Fibroblast of lung (primary cell): Measurements from ENCODE around the gene ANKS6. TPM values are rescaled to one million over a fixed set of nuclear protein-coding genes. Genes with fewer than 3 reads are reported as not detected.

ENCODE experiments used
- DNase-seq, 2 donors: peaks; one replicate each; pipeline versions ENCODE4 v3.0.0 to v3.0.0-alpha.2; 2010; ENCODE audit warnings: low read depth in 2 of 2
- H2AFZ ChIP-seq: 2 replicates; pipeline ENCODE4 v1.5.1; 2012; ENCODE audit warnings: low read length, control low read depth, inconsistent platforms
- H3K27ac ChIP-seq: 2 replicates; pipeline ENCODE4 v1.5.1; 2011; ENCODE audit warnings: low read length, control low read depth; ENCODE audit not compliant: insufficient read depth
- H3K27me3 ChIP-seq: 2 replicates; pipeline ENCODE4 v1.5.1; 2011; ENCODE audit warnings: mild to moderate bottlenecking, low read length; ENCODE audit not compliant: control insufficient read depth, insufficient read depth
- H3K36me3 ChIP-seq: 2 replicates; pipeline ENCODE4 v1.5.1; 2011; ENCODE audit warnings: low read length; ENCODE audit not compliant: control insufficient read depth, insufficient read depth
- H3K4me1 ChIP-seq: 2 replicates; pipeline ENCODE4 v1.5.1; 2011; ENCODE audit warnings: low read length; ENCODE audit not compliant: control insufficient read depth, insufficient read depth; ENCODE audit errors: extremely low read depth
- H3K4me2 ChIP-seq: 2 replicates; pipeline ENCODE4 v1.5.1; 2011; ENCODE audit warnings: low read length, control low read depth; ENCODE audit not compliant: insufficient read depth; ENCODE audit errors: extremely low read depth
- H3K4me3 ChIP-seq, 4 experiments: fragments of 200-600 bp in 1 of 4; sonication (generic) in 1 of 4; replicated peaks in 1 of 4; 2 replicates each; pipeline ENCODE4 v1.5.1; 2011 to 2016; ENCODE audit warnings: low read length in 4 of 4, low read depth in 3 of 4, mild to moderate bottlenecking in 3 of 4, control low read depth in 2 of 4, inconsistent platforms in 1 of 4, mixed read lengths in 1 of 4; ENCODE audit not compliant: insufficient read depth in 1 of 4; ENCODE audit errors: control extremely low read depth in 1 of 4
- H3K79me2 ChIP-seq: 2 replicates; pipeline ENCODE4 v1.5.1; 2012; ENCODE audit warnings: mild to moderate bottlenecking, low read length, inconsistent platforms; ENCODE audit not compliant: control insufficient read depth, insufficient read depth
- H3K9ac ChIP-seq: 2 replicates; pipeline ENCODE4 v1.5.1; 2011; ENCODE audit warnings: mild to moderate bottlenecking, low read length, control low read depth; ENCODE audit not compliant: insufficient read depth
- H3K9me3 ChIP-seq: 2 replicates; pipeline ENCODE4 v1.5.1; 2012; ENCODE audit warnings: low read depth, low read length; ENCODE audit not compliant: control insufficient read depth, insufficient read depth
- H4K20me1 ChIP-seq: 2 replicates; pipeline ENCODE4 v1.5.1; 2011; ENCODE audit warnings: low read length; ENCODE audit not compliant: control insufficient read depth, insufficient read depth; ENCODE audit errors: extremely low read depth
- CTCF ChIP-seq, 2 donors: IDR thresholded peaks in 1 of 2; conservative IDR thresholded peaks in 1 of 2; 1 replicate in 1 of 2; 2 replicates in 1 of 2; pipeline ENCODE4 v1.5.1; 2011 to 2012; ENCODE audit warnings: low read length in 2 of 2, control low read depth in 1 of 2, inconsistent platforms in 1 of 2, low read depth in 1 of 2, mild to moderate bottlenecking in 1 of 2
- EZH2 ChIP-seq: IDR thresholded peaks from 2 replicates; pipeline ENCODE4 v1.5.1; 2012; ENCODE audit warnings: low read length, control low read depth, mild to moderate bottlenecking; ENCODE audit errors: missing control alignments
- polyA plus RNA-seq, 2 donors: library from polyadenylated mRNA; depleted of rRNA in 1 of 2; stranded (reverse) in 1 of 2; unstranded in 1 of 2; fragments of >200 nt; gene quantifications; 2 replicates each; pipeline ENCODE4 v1.2.1, GENCODE V29; 2011 to 2012; ENCODE audit warnings: missing spikeins in 1 of 2
- total RNA-seq: library from RNA; depleted of rRNA; stranded (reverse); fragments of >200 nt; gene quantifications from 2 replicates; pipeline ENCODE4 v1.2.1, GENCODE V29; 2014

ANKS6 gene
- total and polyA plus RNA-seq, 2 donors (not counting 1 experiment from before 2014, with no cell fraction given), result 7.3 to 9.6 TPM

- no peaks in the 10 kb centered on the region for H3K27me3 ChIP-seq
- H3K4me1 ChIP-seq, result peaks cover 12% of the 10 kb centered on the region
- H2AFZ ChIP-seq, result peak overlapping the region; percentile 1
- peak overlapping the region; percentile 86 for H3K4me2 ChIP-seq
- H3K79me2 ChIP-seq, result no peaks in the 10 kb centered on the region
- H3K4me3 ChIP-seq, result peak overlapping the region; percentile 56 to 66 (median 62)
- no peaks in the 10 kb centered on the region for H3K36me3 ChIP-seq
- no peaks in the 10 kb centered on the region for H4K20me1 ChIP-seq
- H3K9ac ChIP-seq, result peak overlapping the region; percentile 20
- no peak overlapping the region for H3K27ac ChIP-seq
- no peaks in the 10 kb centered on the region for H3K9me3 ChIP-seq
- TF ChIP-seq CTCF (conservative IDR thresholded peaks at IDR 0.05 in 1 of 2, IDR thresholded peaks at IDR 0.05 in 1 of 2; ENCODE audit: low read depth in 1 of 2, low read length in 2 of 2) (no peak), EZH2 (no peak)
- DNase-seq, result peak in 1 of 2 donors; percentile 33
Observed at GRCh38 chr9:98807814-98808195, 11.4 kb upstream of the ANKS6 start.

GRCh38 chr9:98807070-98807813, 10.9 kb upstream of the ANKS6 start, which contains the start of gene GALNT12:
TSS of gene GALNT12 (plus strand) at chr9:98807670. CDS start at chr9:98807699, 29 bp downstream.
- Histone ChIP-seq H4K20me1 (no peaks in the 10 kb centered on the region), H3K9ac (peak within 1 kb of the TSS; percentile 20), H3K27ac (no peak within 1 kb of the TSS), H3K4me2 (peak within 1 kb of the TSS; percentile 86), H3K27me3 (no peaks in the 10 kb centered on the region), H2AFZ (peak within 1 kb of the TSS; percentile 1), H3K4me1 (peaks cover 12% of the 10 kb centered on the region), H3K79me2 (no peaks in the 10 kb centered on the region), H3K9me3 (no peaks in the 10 kb centered on the region), H3K4me3 (peak within 1 kb of the TSS; percentile 56 to 66 (median 62)), H3K36me3 (no peaks in the 10 kb centered on the region)
- DNase-seq, result no peak
- TF ChIP-seq EZH2 (peak; percentile 25), CTCF (conservative IDR thresholded peaks at IDR 0.05 in 1 of 2, IDR thresholded peaks at IDR 0.05 in 1 of 2; ENCODE audit: low read depth in 1 of 2, low read length in 2 of 2) (no peak)

- Histone ChIP-seq H3K4me2 (peak overlapping the region; percentile 17), H2AFZ (no peak overlapping the region), H3K9ac (no peak overlapping the region), H3K4me1 (peaks cover 12% of the 10 kb centered on the region), H3K36me3 (no peaks in the 10 kb centered on the region), H4K20me1 (no peaks in the 10 kb centered on the region), H3K9me3 (no peaks in the 10 kb centered on the region), H3K27me3 (no peaks in the 10 kb centered on the region), H3K79me2 (no peaks in the 10 kb centered on the region), H3K4me3 (no peak overlapping the region), H3K27ac (no peak overlapping the region)
- TF ChIP-seq CTCF (conservative IDR thresholded peaks at IDR 0.05 in 1 of 2, IDR thresholded peaks at IDR 0.05 in 1 of 2; ENCODE audit: low read depth in 1 of 2, low read length in 2 of 2) (peak in 1 of 2 donors; percentile 47), EZH2 (no peak)
- DNase-seq, result peak; percentile 21 to 40
Observed at GRCh38 chr9:98806394-98807035, 10.2 kb upstream of the ANKS6 start.
